ENCODE data around the gene CYFIP1. TPM values are rescaled to one million over a fixed set of nuclear protein-coding genes. Genes with fewer than 3 reads are reported as not detected.

The CYFIP1 gene
- total and polyA plus RNA-seq, 9 of the 15 experiments (the other 6 are each of a cell fraction or from before 2014, with no cell fraction given): 3.8 to 59.8 (median 28.3) TPM

GRCh38 chr15:22958487-22959280 is 21.5 kb downstream of the CYFIP1 start:
- TF ChIP-seq EP300 (IDR thresholded peaks at IDR 0.05; ENCODE audit: low read length): no peak
- TF ChIP-seq KLF1 (tag; IDR thresholded peaks at IDR 0.05): no peak
- no peak for TF ChIP-seq ZNF318 (IDR thresholded peaks at IDR 0.05; ENCODE audit: borderline replicate concordance in 1 of 2, low read depth in 1 of 2)
- TF ChIP-seq TAF15 (IDR thresholded peaks at IDR 0.05; ENCODE audit: low read depth, low read length): no peak
- TF ChIP-seq PRDM10 (IDR thresholded peaks at IDR 0.05; ENCODE audit: partially characterized antibody): no peak
- no peak for TF ChIP-seq NFYB (IDR thresholded peaks at IDR 0.05; ENCODE audit: extremely low read depth, insufficient read length)
- TF ChIP-seq WHSC1 (IDR thresholded peaks at IDR 0.05; ENCODE audit: low read length): no peak
- TF ChIP-seq YBX1 (IDR thresholded peaks at IDR 0.05): no peak
- peaks cover 10% of the 10 kb centered on the region; the same call in 1 of the 3 replicates for H3K79me2 ChIP-seq (ENCODE audit: control insufficient read depth, insufficient read depth, low read length)
- peaks cover 10% of the 10 kb centered on the region for H3K9me1 ChIP-seq (ENCODE audit: control insufficient read depth, insufficient read depth, low read length)
- no peaks in the 10 kb centered on the region; a peak in 1 of 5 replicates for H3K27me3 ChIP-seq (ENCODE audit: control insufficient read depth in 2 of 2, insufficient read depth in 2 of 2, low read length in 2 of 2)
- H4K20me1 ChIP-seq (replicated peaks; ENCODE audit: control insufficient read depth, insufficient read depth, low read length): no peaks in the 10 kb centered on the region; the same call in none of the 2 replicates
- intact Hi-C loops (cut with micrococcal nuclease): no loop called here
- H3K4me1 ChIP-seq (replicated peaks in 1 of 2; ENCODE audit: control insufficient read depth in 2 of 2, insufficient read depth in 2 of 2, low read length in 2 of 2): peaks cover 0 to 18% of the 10 kb centered on the region in 2 experiments; a peak in 2 of 5 replicates
- ChIA-PET POLR2A (no interaction called here), CTCF (ENCODE audit: low intra/inter-chr PET ratio) (no interaction called here)
- H3K27ac ChIP-seq (ENCODE audit: extremely low read depth, low read depth, low read length): no peak overlapping the region
- 55% methylated on average over 11 of the region's 16 CpGs for WGBS (ENCODE audit: insufficient coverage, low coverage, missing lambda C conversion rate)
- DNase-seq (ENCODE audit: extremely low read depth in 1 of 4, low spot score in 3 of 4) (no peak), ATAC-seq (no peak), FAIRE-seq (no peak)
- peak overlapping the region in 1 of 2 experiments; percentile 13; a peak in 1 of 4 replicates for H3K9ac ChIP-seq (ENCODE audit: insufficient read depth in 1 of 2, low read depth in 2 of 2, low read length in 2 of 2)
- no peaks in the 10 kb centered on the region for H3K36me3 ChIP-seq (ENCODE audit: control insufficient read depth, insufficient read depth, low read length)
- BruUV-seq (replicated peaks): no TSS peak
- H2AFZ ChIP-seq (ENCODE audit: low read depth, low read length): no peak overlapping the region
- no peak overlapping the region for H3K4me3 ChIP-seq
- no peaks in the 10 kb centered on the region for H3K9me3 ChIP-seq (replicated peaks; ENCODE audit: control insufficient read depth, insufficient read depth, low read depth, low read length)
- no peak overlapping the region for H3K4me2 ChIP-seq (ENCODE audit: insufficient read depth, low read length)
- in situ Hi-C loops (cut with MboI): no loop called here

Measured in K562 (cell line).